ENCODE measurements around the gene HDGF. TPM values are rescaled to one million over a fixed set of nuclear protein-coding genes. Genes with fewer than 3 reads are reported as not detected.

The HDGF gene
- total RNA-seq, 1 experiment from 2014 or later, result 325 TPM

- POLR2A ChIA-PET, result interaction anchor here (0.5 to 1.6 kb wide), 3 partner anchors 17 to 31 kb away, joined by 3 to 5 read pairs (median 4); partner anchors contain the start of genes ISG20L2 and METTL25B
- TF ChIP-seq REST (IDR thresholded peaks at IDR 0.05; ENCODE audit: insufficient read depth in 1 of 2, low read depth in 2 of 2, low read length in 1 of 2) (no peak), TCF7L2 (IDR thresholded peaks at IDR 0.05; ENCODE audit: low read depth, low read length) (no peak), POLR2AphosphoS5 (IDR thresholded peaks at IDR 0.05; ENCODE audit: low read depth, low read length) (no peak), CTCF (IDR thresholded peaks at IDR 0.05) (no peak), SIN3A (IDR thresholded peaks at IDR 0.05; ENCODE audit: borderline replicate concordance, insufficient read depth, low read depth, low read length) (no peak)
- BruUV-seq (replicated peaks), result no TSS peak
- in situ Hi-C loops (cut with HindIII; ENCODE audit: low pct_unique_long_range_greater_than_20kb, low sequenced_read_pairs) (no loop called here), intact Hi-C loops (cut with micrococcal nuclease; ENCODE audit: unreplicated experiment) (no loop called here)
- H3K27me3 ChIP-seq (ENCODE audit: control insufficient read depth, insufficient read depth, low read length), result no peaks in the 10 kb centered on the region
- no peak for ATAC-seq
- H3K36me3 ChIP-seq (ENCODE audit: control insufficient read depth, insufficient read depth, low read length), result no peaks in the 10 kb centered on the region
- no peaks in the 10 kb centered on the region for H3K9me3 ChIP-seq (ENCODE audit: control insufficient read depth, insufficient read depth, low read depth, low read length)
- peaks cover 65% of the 10 kb centered on the region for H3K4me1 ChIP-seq (ENCODE audit: control insufficient read depth, insufficient read depth, low read length)
- H3K4me3 ChIP-seq (ENCODE audit: low read depth in 2 of 2, low read length in 2 of 2), result no peak overlapping the region
- CTCF ChIA-PET, result interaction anchor here (0.8 to 4.0 kb wide), 4 partner anchors 11 to 22 kb away, joined by 4 to 29 read pairs (median 7); no protein-coding TSS in a partner anchor
- peak overlapping the region; percentile 93 for H3K27ac ChIP-seq (ENCODE audit: low read length)
- no peak for DNase-seq (ENCODE audit: low read depth, low spot score)
Measured at GRCh38 chr1:156711011-156711817, 40.3 kb downstream of the HDGF start.

- ATAC-seq (peak; percentile 50), DNase-seq (ENCODE audit: low read depth, low spot score) (no peak)
- intact Hi-C loops (cut with micrococcal nuclease; ENCODE audit: unreplicated experiment), result no loop called here
- H3K27me3 ChIP-seq (ENCODE audit: control insufficient read depth, insufficient read depth, low read length), result no peaks in the 10 kb centered on the region
- H3K4me1 ChIP-seq (ENCODE audit: control insufficient read depth, insufficient read depth, low read length), result peaks cover 65% of the 10 kb centered on the region
- peak; percentile 96 for TF ChIP-seq TCF7L2 (IDR thresholded peaks at IDR 0.05; ENCODE audit: low read depth, low read length)
- TF ChIP-seq SIN3A (IDR thresholded peaks at IDR 0.05; ENCODE audit: borderline replicate concordance, insufficient read depth, low read depth, low read length), result no peak
- no peak; a peak in 1 of 4 replicates for TF ChIP-seq REST (IDR thresholded peaks at IDR 0.05; ENCODE audit: insufficient read depth in 1 of 2, low read depth in 2 of 2, low read length in 1 of 2)
- peak; percentile 61 for TF ChIP-seq POLR2AphosphoS5 (IDR thresholded peaks at IDR 0.05; ENCODE audit: low read depth, low read length)
- no peak for TF ChIP-seq CTCF (IDR thresholded peaks at IDR 0.05)
- POLR2A ChIA-PET, result interaction anchor here (0.7 kb wide), 1 partner anchor 28 kb away, joined by 3 read pairs; no protein-coding TSS in a partner anchor
- in situ Hi-C loops (cut with HindIII; ENCODE audit: low pct_unique_long_range_greater_than_20kb, low sequenced_read_pairs), result no loop called here
- BruUV-seq (replicated peaks), result no TSS peak
- peak overlapping the region; percentile 93 for H3K27ac ChIP-seq (ENCODE audit: low read length)
- H3K9me3 ChIP-seq (ENCODE audit: control insufficient read depth, insufficient read depth, low read depth, low read length), result no peaks in the 10 kb centered on the region
- CTCF ChIA-PET, result interaction anchor here (1.0 to 2.5 kb wide), 2 partner anchors 16 to 20 kb away, joined by 4 to 9 read pairs; no protein-coding TSS in a partner anchor
- no peaks in the 10 kb centered on the region; the same call in 1 of the 2 replicates for H3K36me3 ChIP-seq (ENCODE audit: control insufficient read depth, insufficient read depth, low read length)
- H3K4me3 ChIP-seq (ENCODE audit: low read depth in 2 of 2, low read length in 2 of 2), result no peak overlapping the region
Measured at GRCh38 chr1:156709757-156710489, 41.6 kb downstream of the HDGF start.
